Esophagus (tissue), 2 donors: ENCODE results near the gene PTPRM. TPM values are rescaled to one million over a fixed set of nuclear protein-coding genes. Genes with fewer than 3 reads are reported as not detected.

ENCODE experiments used
- H3K27ac ChIP-seq, 2 donors: one replicate each; pipeline ENCODE4 v1.5.1; 2013; ENCODE audit warnings: low read depth in 2 of 2, mild to moderate bottlenecking in 2 of 2, inconsistent platforms in 1 of 2, low read length in 1 of 2, moderate library complexity in 1 of 2
- H3K27me3 ChIP-seq, 2 donors: one replicate each; pipeline ENCODE4 v1.6.1; 2013; ENCODE audit warnings: low read length in 2 of 2, control low read depth in 1 of 2, mild to moderate bottlenecking in 1 of 2; ENCODE audit not compliant: insufficient read depth in 2 of 2, control insufficient read depth in 1 of 2
- H3K36me3 ChIP-seq, 2 donors: one replicate each; pipeline ENCODE4 v1.6.1; 2013; ENCODE audit warnings: low read length in 1 of 2; ENCODE audit not compliant: control insufficient read depth in 2 of 2, insufficient read depth in 2 of 2
- H3K4me1 ChIP-seq, 2 donors: one replicate each; pipeline ENCODE4 v1.6.1; 2013; ENCODE audit warnings: low read length in 1 of 2; ENCODE audit not compliant: control insufficient read depth in 2 of 2, insufficient read depth in 2 of 2
- H3K4me3 ChIP-seq, 2 donors: one replicate each; pipeline ENCODE4 v1.5.1; 2013; ENCODE audit warnings: low read length in 2 of 2, mild to moderate bottlenecking in 2 of 2, low read depth in 1 of 2, moderate library complexity in 1 of 2
- H3K9me3 ChIP-seq, 2 donors: one replicate each; pipeline ENCODE4 v1.6.1; 2013; ENCODE audit warnings: mild to moderate bottlenecking in 2 of 2, low read depth in 1 of 2, low read length in 1 of 2, moderate library complexity in 1 of 2; ENCODE audit not compliant: control insufficient read depth in 2 of 2, insufficient read depth in 1 of 2
- WGBS, 2 donors: extraction: QIAGEN DNeasy Blood & Tissue Kit; methylation state at CpG; one replicate each; pipeline ENCODE4 v1.1.7; 2013; 5-methylcytosine and 5-hydroxymethylcytosine counted together
- polyA plus RNA-seq, 2 donors: library from polyadenylated mRNA; stranded (reverse); fragments of 200-250 nt; gene quantifications; one replicate each; pipeline ENCODE4 v1.2.3, GENCODE V29; 2013
- donor health status: healthy with polysubstance abuse.
- donor health status: Bipolar disorder and iron deficiency.

The PTPRM gene
- polyA plus RNA-seq, 2 donors = 6.3 to 10.4 TPM

- Histone ChIP-seq H3K27me3 (no peaks in the 10 kb centered on the region), H3K27ac (no peak overlapping the region), H3K4me3 (no peak overlapping the region), H3K9me3 (no peaks in the 10 kb centered on the region), H3K36me3 (no peaks in the 10 kb centered on the region), H3K4me1 (no peaks in the 10 kb centered on the region)
- WGBS, 2 donors = 84 to 87% methylated on average over 4 of the region's 4 CpGs
Measured at GRCh38 chr18:7978834-7979233, 411.7 kb downstream of the PTPRM start.

- Histone ChIP-seq H3K9me3 (no peaks in the 10 kb centered on the region), H3K27ac (no peak overlapping the region), H3K4me3 (no peak overlapping the region), H3K36me3 (no peaks in the 10 kb centered on the region), H3K27me3 (no peaks in the 10 kb centered on the region), H3K4me1 (no peaks in the 10 kb centered on the region)
- WGBS, 2 donors = 94 to 98% methylated on average over 8 of the region's 8 CpGs
Measured at GRCh38 chr18:7979714-7980113, 412.6 kb downstream of the PTPRM start.

GRCh38 chr18:7980136-7980535 lies 413.0 kb downstream of the PTPRM start:
- no peaks in the 10 kb centered on the region for H3K36me3 ChIP-seq
- H3K27me3 ChIP-seq = no peaks in the 10 kb centered on the region
- 98 to 99% methylated on average over 3 of the region's 3 CpGs for WGBS, 2 donors
- H3K4me3 ChIP-seq = no peak overlapping the region
- no peaks in the 10 kb centered on the region for H3K9me3 ChIP-seq
- H3K4me1 ChIP-seq = no peaks in the 10 kb centered on the region
- H3K27ac ChIP-seq = no peak overlapping the region

- no peak overlapping the region for H3K4me3 ChIP-seq
- H3K27me3 ChIP-seq = no peaks in the 10 kb centered on the region
- H3K9me3 ChIP-seq = no peaks in the 10 kb centered on the region
- H3K4me1 ChIP-seq = no peaks in the 10 kb centered on the region
- WGBS, 2 donors = 91% methylated on average over 4 of the region's 4 CpGs
- H3K27ac ChIP-seq = no peak overlapping the region
- no peaks in the 10 kb centered on the region for H3K36me3 ChIP-seq
Measured at GRCh38 chr18:7980656-7981055, 413.5 kb downstream of the PTPRM start.

- Histone ChIP-seq H3K4me3 (no peak overlapping the region), H3K36me3 (no peaks in the 10 kb centered on the region), H3K27me3 (no peaks in the 10 kb centered on the region), H3K27ac (no peak overlapping the region), H3K4me1 (no peaks in the 10 kb centered on the region), H3K9me3 (no peaks in the 10 kb centered on the region)
Measured at GRCh38 chr18:7982216-7982615, 415.1 kb downstream of the PTPRM start.

GRCh38 chr18:7987284-7987976 lies 420.3 kb downstream of the PTPRM start:
- 50 to 54% methylated on average over 3 of the region's 3 CpGs for WGBS, 2 donors
- Histone ChIP-seq H3K27me3 (no peaks in the 10 kb centered on the region), H3K4me3 (no peak overlapping the region), H3K27ac (no peak overlapping the region), H3K4me1 (no peaks in the 10 kb centered on the region), H3K36me3 (no peaks in the 10 kb centered on the region), H3K9me3 (no peaks in the 10 kb centered on the region)

GRCh38 chr18:7990670-7991069 lies 423.6 kb downstream of the PTPRM start:
- H3K4me1 ChIP-seq = no peaks in the 10 kb centered on the region
- peaks cover 0 to 2% of the 10 kb centered on the region in 2 donors for H3K27me3 ChIP-seq
- 0 to 81% methylated on average over 1 of the region's 1 CpG for WGBS, 2 donors
- H3K36me3 ChIP-seq = no peaks in the 10 kb centered on the region
- no peak overlapping the region for H3K4me3 ChIP-seq
- H3K9me3 ChIP-seq = no peaks in the 10 kb centered on the region
- no peak overlapping the region for H3K27ac ChIP-seq

- WGBS, 2 donors = 69 to 71% methylated on average over 3 of the region's 3 CpGs
Measured at GRCh38 chr18:8001711-8002301, 434.7 kb downstream of the PTPRM start.

GRCh38 chr18:8003878-8004675 lies 437.0 kb downstream of the PTPRM start:
- no peak overlapping the region for H3K4me3 ChIP-seq
- H3K9me3 ChIP-seq = no peaks in the 10 kb centered on the region
- H3K27ac ChIP-seq = no peak overlapping the region
- H3K27me3 ChIP-seq = no peaks in the 10 kb centered on the region
- no peaks in the 10 kb centered on the region for H3K4me1 ChIP-seq
- 62 to 68% methylated on average over 6 of the region's 6 CpGs for WGBS, 2 donors
- H3K36me3 ChIP-seq = no peaks in the 10 kb centered on the region

More at GRCh38 chr18:8001711-8002301, 434.7 kb downstream of the PTPRM start:
- no peaks in the 10 kb centered on the region for H3K9me3 ChIP-seq
- H3K27ac ChIP-seq = no peak overlapping the region
- no peaks in the 10 kb centered on the region for H3K4me1 ChIP-seq
- no peaks in the 10 kb centered on the region for H3K27me3 ChIP-seq
- H3K36me3 ChIP-seq = no peaks in the 10 kb centered on the region
- H3K4me3 ChIP-seq = no peak overlapping the region
